H9 (cell line): ENCODE results near the gene WT1. TPM values are rescaled to one million over a fixed set of nuclear protein-coding genes. Genes with fewer than 3 reads are reported as not detected.

Experiments used
- DNase-seq: peaks from one replicate; pipeline ENCODE4 v3.0.0-alpha.2; 2017
- H2AFZ ChIP-seq: one replicate; pipeline ENCODE4 v1.6.1; 2013; ENCODE audit warnings: mild to moderate bottlenecking, low read length, control low read depth, moderate library complexity
- H2AK5ac ChIP-seq: 2 replicates; pipeline ENCODE4 v1.6.1; 2013; ENCODE audit warnings: low read length, control low read depth, mixed read lengths; ENCODE audit not compliant: insufficient read length
- H2BK120ac ChIP-seq: one replicate; pipeline ENCODE4 v1.6.1; 2013; ENCODE audit warnings: low read depth, mild to moderate bottlenecking, low read length, control low read depth, inconsistent platforms; ENCODE audit not compliant: poor library complexity, severe bottlenecking
- H2BK12ac ChIP-seq: 2 replicates; pipeline ENCODE4 v1.6.1; 2013; ENCODE audit warnings: low read length, control low read depth, mixed read lengths, low read depth; ENCODE audit not compliant: insufficient read length
- H2BK15ac ChIP-seq: 2 replicates; pipeline ENCODE4 v1.6.1; 2013; ENCODE audit warnings: low read depth, low read length, control low read depth
- H2BK20ac ChIP-seq: one replicate; pipeline ENCODE4 v1.6.1; 2013; ENCODE audit warnings: low read depth, mild to moderate bottlenecking, low read length, control low read depth, inconsistent platforms; ENCODE audit not compliant: poor library complexity, severe bottlenecking
- H2BK5ac ChIP-seq: 2 replicates; pipeline ENCODE4 v1.6.1; 2013; ENCODE audit warnings: low read length, control low read depth, mixed read lengths; ENCODE audit not compliant: insufficient read length
- H3K14ac ChIP-seq: 2 replicates; pipeline ENCODE4 v1.6.1; 2013; ENCODE audit warnings: low read length, control low read depth; ENCODE audit not compliant: insufficient read depth
- H3K18ac ChIP-seq: 2 replicates; pipeline ENCODE4 v1.6.1; 2013; ENCODE audit warnings: low read depth, mild to moderate bottlenecking, mixed read lengths, low read length, control low read depth; ENCODE audit not compliant: insufficient read length
- H3K23ac ChIP-seq: 2 replicates; pipeline ENCODE4 v1.6.1; 2013; ENCODE audit warnings: low read length, control low read depth, mixed read lengths, low read depth; ENCODE audit not compliant: insufficient read length
- H3K23me2 ChIP-seq: 2 replicates; pipeline ENCODE4 v1.6.1; 2013; ENCODE audit warnings: low read depth, mild to moderate bottlenecking, mixed read lengths, low read length, control low read depth; ENCODE audit not compliant: insufficient read length, poor library complexity, severe bottlenecking
- H3K27ac ChIP-seq: 2 replicates; pipeline ENCODE4 v1.5.1; 2013; ENCODE audit warnings: low read length, control low read depth, mixed read lengths, low read depth; ENCODE audit not compliant: insufficient read length
- H3K27me3 ChIP-seq: 2 replicates; pipeline ENCODE4 v1.6.1; 2013; ENCODE audit warnings: low read length, control low read depth, inconsistent platforms; ENCODE audit not compliant: insufficient read depth
- H3K4ac ChIP-seq: 2 replicates; pipeline ENCODE4 v1.6.1; 2013; ENCODE audit warnings: low read depth, mild to moderate bottlenecking, control low read depth, inconsistent platforms, low read length, moderate library complexity
- H3K4me1 ChIP-seq: 2 replicates; pipeline ENCODE4 v1.6.1; 2013; ENCODE audit warnings: low read length, control low read depth, inconsistent platforms; ENCODE audit not compliant: insufficient read depth
- H3K4me2 ChIP-seq: 2 replicates; pipeline ENCODE4 v1.6.1; 2013; ENCODE audit warnings: low read length, control low read depth, mixed read lengths; ENCODE audit not compliant: insufficient read length, insufficient read depth
- H3K56ac ChIP-seq: 2 replicates; pipeline ENCODE4 v1.6.1; 2013; ENCODE audit warnings: low read depth, mild to moderate bottlenecking, mixed read lengths, low read length, control low read depth; ENCODE audit not compliant: insufficient read length
- H3K79me1 ChIP-seq: 2 replicates; pipeline ENCODE4 v1.6.1; 2013; ENCODE audit warnings: low read depth, mild to moderate bottlenecking, moderate library complexity, low read length, control low read depth, inconsistent platforms; ENCODE audit not compliant: insufficient read depth, poor library complexity, severe bottlenecking
- H3K79me2 ChIP-seq: 2 replicates; pipeline ENCODE4 v1.6.1; 2013; ENCODE audit warnings: low read length, control low read depth, inconsistent platforms; ENCODE audit not compliant: insufficient read depth
- H3K9ac ChIP-seq: 2 replicates; pipeline ENCODE4 v1.6.1; 2013; ENCODE audit warnings: low read length, control low read depth, mixed read lengths; ENCODE audit not compliant: insufficient read length; ENCODE audit errors: extremely low read depth
- H3K9me3 ChIP-seq: one replicate; pipeline ENCODE4 v1.6.1; 2013; ENCODE audit warnings: low read depth, low read length, inconsistent platforms; ENCODE audit not compliant: control insufficient read depth
- H3T11ph ChIP-seq: one replicate; pipeline ENCODE4 v1.6.1; 2013; ENCODE audit warnings: mild to moderate bottlenecking, low read length, control low read depth, inconsistent platforms
- H4K20me1 ChIP-seq: one replicate; pipeline ENCODE4 v1.6.1; 2013; ENCODE audit not compliant: control insufficient read depth, insufficient read length, insufficient read depth
- H4K5ac ChIP-seq: 2 replicates; pipeline ENCODE4 v1.6.1; 2013; ENCODE audit warnings: low read depth, mild to moderate bottlenecking, mixed read lengths, low read length, control low read depth; ENCODE audit not compliant: insufficient read length
- H4K8ac ChIP-seq: replicated peaks from 2 replicates; pipeline ENCODE4 v1.6.1; 2013; ENCODE audit warnings: low read length, control low read depth, mixed read lengths, low read depth; ENCODE audit not compliant: insufficient read length
- H4K91ac ChIP-seq: 2 replicates; pipeline ENCODE4 v1.6.1; 2013; ENCODE audit warnings: low read depth, mild to moderate bottlenecking, moderate library complexity, mixed read lengths, low read length, control low read depth; ENCODE audit not compliant: insufficient read length
- H3K27ac Mint-ChIP-seq, 3 experiments: 2 replicates in 2 of 3; 3 replicates in 1 of 3; pipeline ENCODE4 v1.8.0; 2020 to 2021; ENCODE audit warnings: mixed read lengths in 3 of 3, mild to moderate bottlenecking in 1 of 3, moderate library complexity in 1 of 3
- H3K27me3 Mint-ChIP-seq: 2 replicates; pipeline ENCODE4 v1.8.0; 2021; ENCODE audit warnings: low read depth, mild to moderate bottlenecking, moderate library complexity, mixed read lengths
- H3K36me3 Mint-ChIP-seq, 3 experiments: 2 replicates in 2 of 3; 3 replicates in 1 of 3; pipeline ENCODE4 v1.8.0; 2020 to 2021; ENCODE audit warnings: low read depth in 3 of 3, mixed read lengths in 3 of 3; ENCODE audit not compliant: insufficient read depth in 1 of 3
- H3K4me1 Mint-ChIP-seq, 2 experiments: 2 replicates each; pipeline ENCODE4 v1.8.0; 2020; ENCODE audit warnings: mixed read lengths in 2 of 2
- H3K4me3 Mint-ChIP-seq, 2 experiments: 2 replicates in 1 of 2; 3 replicates in 1 of 2; pipeline ENCODE4 v1.8.0; 2020 to 2021; ENCODE audit warnings: mild to moderate bottlenecking in 2 of 2, mixed read lengths in 2 of 2, moderate library complexity in 1 of 2
- H3K9me3 Mint-ChIP-seq, 2 experiments: 2 replicates in 1 of 2; 3 replicates in 1 of 2; pipeline ENCODE4 v1.8.0; 2020; ENCODE audit warnings: mild to moderate bottlenecking in 2 of 2, mixed read lengths in 2 of 2, moderate library complexity in 1 of 2
- WGBS: extraction: QIAGEN DNeasy Blood & Tissue Kit; methylation state at CpG from one replicate; pipeline ENCODE4 v1.1.7; 2013; ENCODE audit warnings: missing lambda C conversion rate, low lambda C conversion rate, mixed read lengths; ENCODE audit not compliant: insufficient read length; ENCODE audit errors: extremely low coverage; 5-methylcytosine and 5-hydroxymethylcytosine counted together
- total RNA-seq: library from RNA; stranded (reverse); gene quantifications from 2 replicates; pipeline ENCODE4 v1.2.1, GENCODE V29; 2021
- TF ChIP-seq, protein P1 (sequence below): fragments of 200-600 bp; sonication (generic); conservative IDR thresholded peaks from 3 replicates; pipeline ENCODE4 v1.8.0; 2021; ENCODE audit warnings: antibody characterized with exemption, mild to moderate bottlenecking

Gene WT1
- total RNA-seq, 1 experiment from 2014 or later, result 0.20 TPM

DNA sequence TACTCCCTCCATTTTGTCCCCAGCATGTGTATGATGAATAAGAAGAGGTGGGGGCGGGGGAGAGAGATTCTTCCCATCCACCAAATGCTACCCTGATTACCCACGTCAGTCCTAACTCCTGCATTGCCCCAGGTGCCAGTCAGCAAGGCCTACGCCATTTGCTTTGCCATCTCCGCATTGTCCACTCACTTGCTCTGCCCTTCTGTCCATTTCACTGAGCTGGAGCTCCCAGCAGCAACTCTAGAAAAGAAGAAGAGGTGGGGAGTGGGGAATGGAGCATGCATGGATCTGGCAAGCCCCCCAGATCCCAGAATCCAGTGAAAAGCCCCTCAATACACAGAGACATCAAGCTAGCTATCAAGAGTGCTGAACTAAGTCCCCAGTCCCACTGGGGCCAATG, 19.0 kb downstream of the WT1 start:
- peaks cover 14% of the 10 kb centered on the region for H3K27me3 Mint-ChIP-seq

More for the DNA sequence above, 19.0 kb downstream of the WT1 start:
- H3K4me1 ChIP-seq, result no peaks in the 10 kb centered on the region
- no peaks in the 10 kb centered on the region for H3K9me3 ChIP-seq
- no peak overlapping the region for H4K5ac ChIP-seq
- no peak overlapping the region for H3K4me2 ChIP-seq
- no peak overlapping the region for H3K27ac Mint-ChIP-seq
- H3K79me2 ChIP-seq, result no peaks in the 10 kb centered on the region
- H2BK120ac ChIP-seq, result no peak overlapping the region
- H4K20me1 ChIP-seq, result no peaks in the 10 kb centered on the region
- TF ChIP-seq, protein P1, sequence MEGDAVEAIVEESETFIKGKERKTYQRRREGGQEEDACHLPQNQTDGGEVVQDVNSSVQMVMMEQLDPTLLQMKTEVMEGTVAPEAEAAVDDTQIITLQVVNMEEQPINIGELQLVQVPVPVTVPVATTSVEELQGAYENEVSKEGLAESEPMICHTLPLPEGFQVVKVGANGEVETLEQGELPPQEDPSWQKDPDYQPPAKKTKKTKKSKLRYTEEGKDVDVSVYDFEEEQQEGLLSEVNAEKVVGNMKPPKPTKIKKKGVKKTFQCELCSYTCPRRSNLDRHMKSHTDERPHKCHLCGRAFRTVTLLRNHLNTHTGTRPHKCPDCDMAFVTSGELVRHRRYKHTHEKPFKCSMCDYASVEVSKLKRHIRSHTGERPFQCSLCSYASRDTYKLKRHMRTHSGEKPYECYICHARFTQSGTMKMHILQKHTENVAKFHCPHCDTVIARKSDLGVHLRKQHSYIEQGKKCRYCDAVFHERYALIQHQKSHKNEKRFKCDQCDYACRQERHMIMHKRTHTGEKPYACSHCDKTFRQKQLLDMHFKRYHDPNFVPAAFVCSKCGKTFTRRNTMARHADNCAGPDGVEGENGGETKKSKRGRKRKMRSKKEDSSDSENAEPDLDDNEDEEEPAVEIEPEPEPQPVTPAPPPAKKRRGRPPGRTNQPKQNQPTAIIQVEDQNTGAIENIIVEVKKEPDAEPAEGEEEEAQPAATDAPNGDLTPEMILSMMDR, result no peak
- no peak overlapping the region for H3K14ac ChIP-seq
- H3K9me3 Mint-ChIP-seq, result no peaks in the 10 kb centered on the region
- no peak overlapping the region for H3K9ac ChIP-seq
- no peak overlapping the region for H2BK15ac ChIP-seq
- no peak overlapping the region for H4K8ac ChIP-seq
- no peaks in the 10 kb centered on the region for H3K79me1 ChIP-seq
- DNase-seq, result no peak
- no peaks in the 10 kb centered on the region; a peak in 1 of 7 replicates for H3K36me3 Mint-ChIP-seq
- H3K23me2 ChIP-seq, result no peaks in the 10 kb centered on the region
- H2AFZ ChIP-seq, result no peak overlapping the region
- no peak overlapping the region for H3K27ac ChIP-seq
- H3T11ph ChIP-seq, result no peak overlapping the region
- H3K56ac ChIP-seq, result no peak overlapping the region
- H3K27me3 ChIP-seq, result no peaks in the 10 kb centered on the region; the same call in 1 of the 2 replicates
- H3K4ac ChIP-seq, result no peak overlapping the region
- H3K23ac ChIP-seq, result no peak overlapping the region
- H3K4me3 Mint-ChIP-seq, result no peak overlapping the region
- no peak overlapping the region for H3K18ac ChIP-seq
- H2BK5ac ChIP-seq, result no peak overlapping the region
- H4K91ac ChIP-seq, result no peak overlapping the region
- no peak overlapping the region for H2BK12ac ChIP-seq
- no peak overlapping the region for H2AK5ac ChIP-seq
- H2BK20ac ChIP-seq, result no peak overlapping the region
- H3K4me1 Mint-ChIP-seq, result peaks cover 15 to 16% of the 10 kb centered on the region in 2 experiments
- no CpG with 5 or more reads among the region's 4 CpGs for WGBS
